Measurements from ENCODE around the gene TMTC1.

GRCh38 chr12:29639893-29640495, 143.7 kb downstream of the TMTC1 start:
- TF ChIP-seq CTCF (conservative IDR thresholded peaks at IDR 0.05; ENCODE audit: low read depth, low read length) (no peak), EZH2 (IDR thresholded peaks at IDR 0.05; ENCODE audit: borderline replicate concordance, low read depth, low read length, poor library complexity, severe bottlenecking) (no peak)
